BLaER1 treated with 17β-estradiol and CSF1 and Interleukin-3, amounts not matched to agents 10 nM and 100 nM (cell line): Measurements from ENCODE around the gene CREM.
A peak's percentile ranks its signal among the peaks of the same experiment; 100 is the strongest.

ENCODE experiments used
- H3K27ac ChIP-seq, 11 experiments: shearing (Covaris generic); formaldehyde crosslinking; 2 replicates each; pipeline ENCODE4 v1.8.1; 2022
- H3K27me3 ChIP-seq, 11 experiments: shearing (Covaris generic); formaldehyde crosslinking; 2 replicates each; pipeline ENCODE4 v1.8.1; 2022
- H3K36me3 ChIP-seq, 11 experiments: shearing (Covaris generic); formaldehyde crosslinking; 2 replicates each; pipeline ENCODE4 v1.8.1; 2022
- H3K4me1 ChIP-seq, 10 experiments: shearing (Covaris generic); formaldehyde crosslinking; 2 replicates each; pipeline ENCODE4 v1.8.1; 2022
- H3K4me2 ChIP-seq, 11 experiments: shearing (Covaris generic); formaldehyde crosslinking; 2 replicates each; pipeline ENCODE4 v1.8.1; 2022
- H3K4me3 ChIP-seq, 10 experiments: shearing (Covaris generic); formaldehyde crosslinking; 2 replicates each; pipeline ENCODE4 v1.8.1; 2022
- H3K9ac ChIP-seq, 11 experiments: shearing (Covaris generic); formaldehyde crosslinking; 2 replicates each; pipeline ENCODE4 v1.8.1; 2022
- H3K9me3 ChIP-seq, 11 experiments: shearing (Covaris generic); formaldehyde crosslinking; replicated peaks in 1 of 11; 2 replicates each; pipeline ENCODE4 v1.8.1; 2022
- H4K20me1 ChIP-seq, 11 experiments: shearing (Covaris generic); formaldehyde crosslinking; 2 replicates each; pipeline ENCODE4 v1.8.1; 2022
- Cebpa-rat ChIP-seq, 11 experiments: shearing (Covaris generic); IDR thresholded peaks; 2 replicates each; pipeline ENCODE4 v1.8.1; 2022

CREM gene

DNA sequence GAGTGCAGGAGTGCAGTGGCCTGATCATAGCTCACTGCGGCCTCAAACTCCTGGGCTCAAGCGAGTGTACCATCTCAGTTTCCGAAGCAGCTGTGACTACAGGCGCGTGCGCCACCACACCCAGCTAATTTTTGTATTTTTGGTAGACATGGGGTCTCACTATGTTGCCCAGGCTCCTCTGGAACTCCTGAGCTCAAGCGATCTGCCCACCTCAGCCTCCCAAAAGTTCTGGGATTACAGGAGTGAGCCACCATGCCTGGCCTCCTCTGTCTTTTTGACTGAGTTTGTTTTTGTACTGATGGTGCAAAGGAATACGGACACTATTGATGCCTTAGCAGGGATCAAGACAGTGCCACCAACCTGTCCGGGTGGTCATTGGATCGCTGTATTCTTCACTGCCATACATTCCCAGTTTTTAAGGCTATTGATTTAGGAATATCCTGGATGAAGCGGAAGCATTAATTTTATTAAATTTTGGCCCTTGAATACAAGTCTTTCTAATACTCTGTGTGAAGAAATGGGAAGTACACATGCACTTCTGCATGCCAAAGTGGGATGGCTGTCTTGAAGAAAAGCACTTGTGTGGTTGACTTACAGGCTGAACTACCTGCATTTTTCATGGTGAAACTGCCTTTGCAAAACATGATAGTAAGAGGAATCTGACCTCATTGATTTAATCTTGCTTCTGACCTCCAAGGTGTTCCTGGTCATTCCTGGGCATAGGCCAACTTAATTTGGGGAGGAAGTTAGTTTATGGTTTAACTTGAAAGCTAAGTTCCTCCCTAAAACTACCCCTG is 34.5 kb upstream of the CREM start:
- Histone ChIP-seq H3K4me3 (no peak overlapping the region), H3K36me3 (peaks cover 4 to 17% (median 10%) of the 10 kb centered on the region in 11 experiments; a peak in 18 of 22 replicates), H3K9ac (peak overlapping the region in 1 of 11 experiments; percentile 40; a peak in 1 of 22 replicates), H3K27me3 (no peaks in the 10 kb centered on the region), H3K4me2 (peak overlapping the region in 2 of 11 experiments; percentile 46 to 68; a peak in 4 of 22 replicates), H3K4me1 (peaks cover 15 to 51% (median 26%) of the 10 kb centered on the region in 10 experiments), H3K27ac (peak overlapping the region in 3 of 11 experiments; percentile 70 to 93 (median 80); a peak in 5 of 22 replicates), H4K20me1 (peaks cover 6 to 26% (median 21%) of the 10 kb centered on the region in 11 experiments; a peak in 17 of 22 replicates), H3K9me3 (peaks cover 9 to 20% (median 15%) of the 10 kb centered on the region in 11 experiments)
- TF ChIP-seq Cebpa-rat (IDR thresholded peaks at IDR 0.05) = no peak

DNA sequence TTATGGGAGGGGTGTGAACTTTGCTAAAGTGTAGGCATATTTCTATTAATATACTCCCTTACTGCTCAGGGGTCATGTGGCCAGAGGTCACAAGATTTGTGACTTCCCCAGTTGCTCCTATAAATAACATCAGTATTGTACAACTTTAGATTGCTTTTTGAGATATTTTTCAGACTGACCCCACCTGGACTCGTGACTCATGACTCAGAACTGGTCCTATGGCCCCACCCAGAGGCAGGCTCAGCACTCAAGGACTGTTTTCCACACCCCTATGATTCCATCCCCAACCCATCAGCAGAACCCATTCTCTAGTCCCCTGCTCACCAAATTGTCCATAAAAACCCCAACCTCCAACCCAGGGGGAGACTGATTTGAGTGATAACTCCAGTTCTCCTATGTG is 33.8 kb upstream of the CREM start:
- H3K36me3 ChIP-seq = peaks cover 0 to 10% (median 5%) of the 10 kb centered on the region in 11 experiments; a peak in 12 of 22 replicates
- peaks cover 15 to 45% (median 23%) of the 10 kb centered on the region in 10 experiments for H3K4me1 ChIP-seq
- H3K9ac ChIP-seq = no peak overlapping the region; a peak in 1 of 22 replicates
- peak overlapping the region in 2 of 11 experiments; percentile 46 to 68; a peak in 4 of 22 replicates for H3K4me2 ChIP-seq
- H3K27ac ChIP-seq = peak overlapping the region in 3 of 11 experiments; percentile 70 to 93 (median 80); a peak in 6 of 22 replicates
- H4K20me1 ChIP-seq = peaks cover 2 to 19% (median 14%) of the 10 kb centered on the region in 11 experiments; a peak in 15 of 22 replicates
- peaks cover 9 to 20% (median 15%) of the 10 kb centered on the region in 11 experiments for H3K9me3 ChIP-seq
- H3K27me3 ChIP-seq = no peaks in the 10 kb centered on the region
- H3K4me3 ChIP-seq = peak overlapping the region in 1 of 10 experiments; percentile 12; a peak in 2 of 20 replicates
- TF ChIP-seq Cebpa-rat (IDR thresholded peaks at IDR 0.05) = no peak

DNA sequence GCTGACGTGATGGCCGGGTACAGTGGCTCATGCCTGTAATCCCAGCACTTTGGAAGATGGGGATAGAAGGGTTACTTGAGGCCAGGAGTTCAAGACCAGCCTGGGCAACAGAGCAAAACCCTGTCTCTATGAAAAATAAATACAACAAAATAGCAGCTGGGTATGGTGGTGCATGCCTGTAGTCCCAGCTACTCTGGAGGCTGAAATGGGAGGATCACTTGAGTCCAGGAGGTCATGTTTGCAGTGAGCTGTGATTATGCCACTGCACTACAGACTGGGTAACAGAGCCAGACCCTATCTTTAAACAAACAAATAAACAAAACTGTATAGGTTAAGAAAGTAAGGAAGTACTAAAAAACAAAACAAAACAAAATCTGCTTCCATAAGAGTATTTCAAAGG is 30.3 kb upstream of the CREM start:
- Histone ChIP-seq H3K4me1 (peaks cover under 1 to 22% (median 2%) of the 10 kb centered on the region in 10 experiments; a peak in 15 of 20 replicates), H3K9ac (no peak overlapping the region), H3K27ac (no peak overlapping the region), H3K4me2 (no peak overlapping the region), H3K4me3 (no peak overlapping the region), H3K27me3 (no peaks in the 10 kb centered on the region), H3K9me3 (peaks cover 9 to 20% (median 15%) of the 10 kb centered on the region in 11 experiments), H3K36me3 (0 out of 22 replicates have a peak, but pooled peaks cover 0 to 3% (median 0%) of the 10 kb centered on the region in 11 experiments), H4K20me1 (no peaks in the 10 kb centered on the region)
- no peak for TF ChIP-seq Cebpa-rat (IDR thresholded peaks at IDR 0.05)

DNA sequence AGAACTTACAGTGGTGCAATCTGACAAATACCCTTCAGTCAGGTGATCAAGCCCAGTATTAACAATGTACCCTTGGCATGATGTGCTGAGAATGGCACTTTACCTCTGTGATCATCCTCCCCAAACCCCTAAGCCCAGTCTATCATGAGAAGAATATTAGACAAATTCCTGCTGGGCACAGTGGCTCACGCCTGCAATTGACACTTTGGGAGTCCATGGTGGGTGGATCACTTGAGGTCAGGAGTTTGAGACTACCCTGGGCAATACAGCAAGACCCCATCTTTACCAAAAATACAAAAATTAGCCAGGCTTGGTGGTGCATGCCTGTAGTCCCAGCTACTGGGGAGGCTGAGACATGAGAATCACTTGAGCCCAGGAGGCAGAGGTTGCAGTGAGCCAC is 29.1 kb upstream of the CREM start:
- Histone ChIP-seq H3K4me1 (peaks cover 6 to 15% (median 11%) of the 10 kb centered on the region in 10 experiments; a peak in 17 of 20 replicates), H3K9ac (no peak overlapping the region), H3K27ac (no peak overlapping the region), H4K20me1 (no peaks in the 10 kb centered on the region), H3K9me3 (peaks cover 9 to 11% (median 10%) of the 10 kb centered on the region in 11 experiments), H3K4me2 (no peak overlapping the region), H3K4me3 (no peak overlapping the region), H3K36me3 (0 out of 22 replicates have a peak, but pooled peaks cover 0 to 3% (median 0%) of the 10 kb centered on the region in 11 experiments), H3K27me3 (no peaks in the 10 kb centered on the region)
- no peak for TF ChIP-seq Cebpa-rat (IDR thresholded peaks at IDR 0.05)

DNA sequence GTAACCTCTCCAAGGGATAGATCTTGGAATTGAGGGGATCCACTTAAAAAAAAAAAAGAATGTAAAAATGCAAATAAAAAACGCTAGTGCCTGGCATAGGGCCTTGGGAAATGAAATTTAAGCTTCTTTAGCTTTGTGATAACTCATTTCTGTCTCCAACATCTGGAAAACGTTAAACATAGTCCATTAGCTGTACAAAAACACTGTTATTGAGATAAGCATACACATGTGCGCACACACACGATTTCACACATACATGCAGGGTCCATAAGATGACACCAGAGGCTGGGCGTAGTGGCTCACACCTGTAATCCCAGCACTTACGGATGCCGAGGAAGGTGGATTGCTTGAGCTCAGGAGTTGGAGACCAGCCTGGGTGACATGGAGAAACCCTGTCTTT is 22.8 kb upstream of the CREM start:
- Histone ChIP-seq H3K27me3 (no peaks in the 10 kb centered on the region), H4K20me1 (no peaks in the 10 kb centered on the region), H3K4me2 (no peak overlapping the region), H3K9ac (no peak overlapping the region), H3K4me3 (no peak overlapping the region), H3K27ac (no peak overlapping the region), H3K36me3 (no peaks in the 10 kb centered on the region), H3K9me3 (peaks cover 0 to 5% (median 0%) of the 10 kb centered on the region in 11 experiments; a peak in 1 of 22 replicates), H3K4me1 (peaks cover 0 to 15% (median 11%) of the 10 kb centered on the region in 10 experiments; a peak in 13 of 20 replicates)
- TF ChIP-seq Cebpa-rat (IDR thresholded peaks at IDR 0.05) = no peak

DNA sequence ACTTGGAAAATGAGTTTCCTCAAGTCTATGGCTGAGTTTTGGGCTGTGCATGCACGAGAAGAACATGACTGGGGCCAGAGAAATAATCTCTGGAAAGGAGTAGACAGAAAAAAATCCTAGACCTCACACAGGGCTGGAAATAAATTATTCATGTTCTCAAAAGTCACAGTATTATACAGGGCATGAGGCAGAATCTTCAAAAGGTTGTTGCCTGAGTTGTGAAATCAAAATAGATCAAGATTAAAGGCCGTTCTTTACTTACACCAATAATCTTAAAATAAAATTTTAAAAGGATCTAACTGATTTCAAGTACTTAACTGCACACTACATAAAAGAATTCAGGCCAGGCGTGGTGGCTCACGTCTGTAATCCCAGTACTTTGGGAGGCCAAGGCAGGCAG is 14.1 kb upstream of the CREM start:
- no peak overlapping the region for H3K4me2 ChIP-seq
- no peak overlapping the region for H3K9ac ChIP-seq
- no peak overlapping the region for H3K4me3 ChIP-seq
- no peaks in the 10 kb centered on the region for H3K4me1 ChIP-seq
- H3K27ac ChIP-seq = no peak overlapping the region
- H3K9me3 ChIP-seq = peaks cover 0 to 5% (median 0%) of the 10 kb centered on the region in 11 experiments; a peak in 1 of 22 replicates
- H3K36me3 ChIP-seq = no peaks in the 10 kb centered on the region
- no peak for TF ChIP-seq Cebpa-rat (IDR thresholded peaks at IDR 0.05)
- no peaks in the 10 kb centered on the region for H4K20me1 ChIP-seq
- H3K27me3 ChIP-seq = no peaks in the 10 kb centered on the region

DNA sequence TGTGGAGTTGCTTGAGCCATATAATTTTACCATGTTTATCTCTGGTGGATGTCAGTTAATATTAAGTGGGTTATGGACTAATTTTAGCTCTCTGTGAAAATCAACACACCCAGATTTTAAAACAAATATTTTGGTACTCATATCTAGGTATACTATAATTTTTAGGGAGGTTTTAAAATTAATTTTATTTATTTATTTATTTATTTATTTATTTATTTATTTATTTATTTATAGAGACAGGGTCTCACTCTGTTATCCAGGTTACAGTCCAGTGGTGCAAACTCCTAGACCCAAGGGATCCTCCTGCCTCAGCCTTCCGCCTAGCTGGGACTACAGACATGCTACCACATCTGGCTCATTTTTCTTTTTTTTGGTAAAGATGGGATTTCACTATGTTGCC is 7.3 kb upstream of the CREM start:
- Histone ChIP-seq H3K4me1 (no peaks in the 10 kb centered on the region), H3K9me3 (no peaks in the 10 kb centered on the region), H3K4me2 (no peak overlapping the region), H3K36me3 (no peaks in the 10 kb centered on the region), H3K4me3 (no peak overlapping the region), H4K20me1 (no peaks in the 10 kb centered on the region), H3K27ac (no peak overlapping the region), H3K27me3 (no peaks in the 10 kb centered on the region), H3K9ac (no peak overlapping the region)
- TF ChIP-seq Cebpa-rat (IDR thresholded peaks at IDR 0.05) = no peak

DNA sequence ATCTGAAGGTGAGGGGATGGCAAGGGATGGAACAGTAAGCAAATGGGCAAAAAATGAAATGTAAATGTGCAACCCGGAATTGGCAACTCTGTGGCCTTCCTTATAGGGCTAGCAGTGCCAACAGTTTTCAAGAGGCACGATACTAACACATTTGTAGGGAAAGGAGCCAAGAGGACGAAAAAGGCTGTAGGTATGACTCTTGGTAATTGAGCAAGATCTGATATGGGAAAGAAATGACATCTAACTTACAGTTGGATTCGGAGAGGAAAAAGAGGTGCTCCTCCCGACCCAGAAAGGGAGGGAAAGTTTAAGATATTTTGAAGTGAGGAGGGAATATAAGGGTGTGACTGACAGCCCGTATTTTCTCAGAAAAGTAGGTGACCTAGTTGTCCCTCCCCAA is 2.1 kb upstream of the CREM start:
- TF ChIP-seq Cebpa-rat (IDR thresholded peaks at IDR 0.05) = no peak
- H3K9ac ChIP-seq = no peak overlapping the region
- H3K4me2 ChIP-seq = no peak overlapping the region
- H3K27me3 ChIP-seq = no peaks in the 10 kb centered on the region
- H3K9me3 ChIP-seq = no peaks in the 10 kb centered on the region
- no peak overlapping the region for H3K27ac ChIP-seq
- no peaks in the 10 kb centered on the region for H4K20me1 ChIP-seq
- no peak overlapping the region for H3K4me3 ChIP-seq
- peaks cover 15 to 25% (median 19%) of the 10 kb centered on the region in 10 experiments for H3K4me1 ChIP-seq
- no peaks in the 10 kb centered on the region for H3K36me3 ChIP-seq

DNA sequence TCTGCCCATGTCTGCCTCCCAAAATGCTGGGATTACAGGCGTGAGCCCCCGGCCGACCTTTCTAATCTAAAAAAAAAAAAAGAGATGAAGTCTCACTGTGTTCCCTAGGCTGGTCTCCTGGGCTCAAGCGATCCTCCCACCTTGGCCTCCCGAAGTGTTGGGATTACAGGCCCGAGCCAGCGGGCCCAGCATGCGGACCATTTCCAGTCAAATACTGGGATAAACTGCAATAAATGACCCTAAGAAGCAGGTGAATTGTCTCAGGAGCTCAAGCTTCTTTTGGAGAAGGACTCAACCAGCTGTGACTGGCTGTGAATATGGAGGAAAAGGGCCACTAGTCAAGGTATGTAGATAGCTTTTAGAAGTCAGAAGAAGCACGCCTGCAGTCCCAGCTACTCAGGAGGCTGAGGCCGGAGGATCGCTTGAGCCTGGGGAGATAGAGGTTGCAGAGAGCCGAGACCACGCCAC is 550 bp upstream of the CREM start:
- H3K36me3 ChIP-seq = no peaks in the 10 kb centered on the region
- no peaks in the 10 kb centered on the region for H3K9me3 ChIP-seq
- H3K4me1 ChIP-seq = peaks cover 15 to 39% (median 21%) of the 10 kb centered on the region in 10 experiments
- peak overlapping the region; percentile 70 to 94 (median 80) for H3K4me2 ChIP-seq
- H3K27me3 ChIP-seq = no peaks in the 10 kb centered on the region
- H4K20me1 ChIP-seq = no peaks in the 10 kb centered on the region
- H3K9ac ChIP-seq = peak overlapping the region; percentile 70 to 100 (median 96)
- H3K27ac ChIP-seq = peak overlapping the region; percentile 85 to 100 (median 98)
- TF ChIP-seq Cebpa-rat (IDR thresholded peaks at IDR 0.05) = no peak
- peak overlapping the region; percentile 56 to 94 (median 73) for H3K4me3 ChIP-seq
